K562 (cell line): ENCODE data around the gene UBXN11. TPM values are rescaled to one million over a fixed set of nuclear protein-coding genes. Genes with fewer than 3 reads are reported as not detected.

ENCODE experiments used
- ARID4B ChIP-seq: sonication (generic); formaldehyde crosslinking; IDR thresholded peaks from 2 replicates; pipeline ENCODE4 v1.8.0; 2022; ENCODE audit warnings: mild to moderate bottlenecking, missing genetic modification reagents
- BDP1 ChIP-seq: IDR thresholded peaks from 3 replicates; pipeline ENCODE4 v1.6.1; 2011; ENCODE audit not compliant: insufficient read length, insufficient read depth
- CREB5 ChIP-seq: fragments of 250-450 bp; sonication (Bioruptor Pico); IDR thresholded peaks from 2 replicates; pipeline ENCODE4 v1.5.0; 2020; ENCODE audit warnings: mild to moderate bottlenecking
- FOXA3 ChIP-seq, 2 experiments: fragments of 450-650 bp in 1 of 2; sonication (generic) in 1 of 2; formaldehyde crosslinking; IDR thresholded peaks in 1 of 2; conservative IDR thresholded peaks in 1 of 2; 2 replicates each; pipeline versions ENCODE4 v1.4.0 to v1.8.0; 2020 to 2022; ENCODE audit warnings: mild to moderate bottlenecking in 2 of 2, missing genetic modification reagents in 1 of 2
- FOXJ2 ChIP-seq: fragments of 200-800 bp; sonication (Bioruptor generic); IDR thresholded peaks from 2 replicates; pipeline ENCODE4 v1.6.1; 2016; ENCODE audit warnings: missing genetic modification characterization, missing compliant biosample characterization
- FOXK1 ChIP-seq: sonication (generic); formaldehyde crosslinking; IDR thresholded peaks from 2 replicates; pipeline ENCODE4 v1.8.0; 2022; ENCODE audit warnings: missing genetic modification reagents, mild to moderate bottlenecking, borderline replicate concordance
- ILK ChIP-seq: fragments of 450-650 bp; IDR thresholded peaks from 2 replicates; pipeline ENCODE4 v1.6.1; 2016; ENCODE audit warnings: missing genetic modification characterization, low read depth, mild to moderate bottlenecking, missing compliant biosample characterization, moderate library complexity, borderline replicate concordance
- MCM7 ChIP-seq, 2 experiments: fragments of 450-650 bp; IDR thresholded peaks; 2 replicates each; pipeline ENCODE4 v1.6.1; 2016 to 2018
- NR4A1 ChIP-seq, 2 experiments: fragments of 250-450 bp in 1 of 2; fragments of 450-650 bp in 1 of 2; sonication (Bioruptor Pico) in 1 of 2; IDR thresholded peaks; 2 replicates each; pipeline versions ENCODE4 v1.4.0 to v1.6.1; 2016 to 2020; ENCODE audit warnings: mild to moderate bottlenecking in 2 of 2, missing compliant biosample characterization in 1 of 2, missing genetic modification characterization in 1 of 2, moderate library complexity in 1 of 2
- TEAD4 ChIP-seq, 2 experiments: sonication (generic) in 1 of 2; formaldehyde crosslinking in 1 of 2; IDR thresholded peaks; 2 replicates each; pipeline versions ENCODE4 v1.6.1 to v1.8.0; 2012 to 2022; ENCODE audit warnings: borderline replicate concordance in 1 of 2, inconsistent platforms in 1 of 2, low read length in 1 of 2, mild to moderate bottlenecking in 1 of 2, missing genetic modification reagents in 1 of 2
- USF2 ChIP-seq: sonication (generic); formaldehyde crosslinking; IDR thresholded peaks from 2 replicates; pipeline ENCODE4 v1.5.0; 2020; ENCODE audit warnings: missing genetic modification reagents
- polyA plus RNA-seq, 8 experiments: library from polyadenylated mRNA; depleted of rRNA in 4 of 8; stranded (reverse) in 5 of 8; unstranded in 3 of 8; fragments of >200 nt; fragmentation: Nextera tagmentation in 2 of 8; fragmentation: Illumina TruSeq in 1 of 8; extraction: Ambion mirVana in 2 of 8; extraction: Trizol in 1 of 8; gene quantifications; 2 replicates each; pipeline versions ENCODE4 v1.2.1 to v1.2.3, GENCODE V29; 2011 to 2014; ENCODE audit warnings: inconsistent platforms in 1 of 8, missing spikeins in 1 of 8
- total RNA-seq, 7 experiments: library from RNA; depleted of rRNA in 6 of 7; stranded (reverse); fragments of >200 nt in 6 of 7; fragmentation: Illumina TruSeq in 2 of 7; extraction: Trizol in 2 of 7; gene quantifications; 2 replicates each; pipeline versions ENCODE4 v1.2.1 to v1.2.3, GENCODE V29; 2011 to 2021; ENCODE audit warnings: low replicate concordance in 1 of 7
- TF ChIP-seq, protein P1 (sequence below): IDR thresholded peaks from 2 replicates; pipeline ENCODE4 v1.6.1; 2011; ENCODE audit warnings: borderline replicate concordance, low read depth, mild to moderate bottlenecking, moderate library complexity, low read length; ENCODE audit not compliant: insufficient read depth, poor library complexity, severe bottlenecking
- TF ChIP-seq, protein P2 (sequence below): fragments of 250-450 bp; sonication (Bioruptor Pico); IDR thresholded peaks from 2 replicates; pipeline ENCODE4 v1.8.0; 2021; ENCODE audit warnings: moderate library complexity, mild to moderate bottlenecking, inconsistent platforms
- TF ChIP-seq, protein P3 (sequence below): fragments of 450-650 bp; formaldehyde crosslinking; IDR thresholded peaks from 2 replicates; pipeline ENCODE4 v1.4.0; 2022; ENCODE audit warnings: missing genetic modification characterization

Gene UBXN11
- total and polyA plus RNA-seq, 9 of the 15 experiments (the other 6 are each of a cell fraction or from before 2014, with no cell fraction given): 0.48 to 34.3 (median 11.3) TPM

GRCh38 chr1:26284597-26285347 lies 21.7 kb downstream of the UBXN11 start (continued):
- TF ChIP-seq ARID4B (CRISPR knock-in tag) (peak; percentile 86), FOXA3 (CRISPR knock-in tag; conservative IDR thresholded peaks at IDR 0.05 in 1 of 2, IDR thresholded peaks at IDR 0.05 in 1 of 2) (peak in 1 of 2 experiments; percentile 74; a peak in 1 of 4 replicates), USF2 (CRISPR knock-in tag) (no peak), BDP1 (no peak), CREB5 (CRISPR knock-in tag) (no peak), NR4A1 (CRISPR knock-in tag; IDR thresholded peaks at IDR 0.05) (no peak), NR4A1 (tag; IDR thresholded peaks at IDR 0.05) (peak; percentile 59; the same call in 1 of the 2 replicates), FOXK1 (CRISPR knock-in tag) (peak; percentile 73; the same call in 1 of the 2 replicates), ILK (no peak), MCM7 (IDR thresholded peaks at IDR 0.05) (no peak), FOXJ2 (tag) (no peak), TEAD4 (IDR thresholded peaks at IDR 0.05; ENCODE audit: low read length) (peak; percentile 90), TEAD4 (CRISPR knock-in tag; IDR thresholded peaks at IDR 0.05; ENCODE audit: borderline replicate concordance) (peak; percentile 15; the same call in 1 of the 2 replicates)
- TF ChIP-seq, protein P1, sequence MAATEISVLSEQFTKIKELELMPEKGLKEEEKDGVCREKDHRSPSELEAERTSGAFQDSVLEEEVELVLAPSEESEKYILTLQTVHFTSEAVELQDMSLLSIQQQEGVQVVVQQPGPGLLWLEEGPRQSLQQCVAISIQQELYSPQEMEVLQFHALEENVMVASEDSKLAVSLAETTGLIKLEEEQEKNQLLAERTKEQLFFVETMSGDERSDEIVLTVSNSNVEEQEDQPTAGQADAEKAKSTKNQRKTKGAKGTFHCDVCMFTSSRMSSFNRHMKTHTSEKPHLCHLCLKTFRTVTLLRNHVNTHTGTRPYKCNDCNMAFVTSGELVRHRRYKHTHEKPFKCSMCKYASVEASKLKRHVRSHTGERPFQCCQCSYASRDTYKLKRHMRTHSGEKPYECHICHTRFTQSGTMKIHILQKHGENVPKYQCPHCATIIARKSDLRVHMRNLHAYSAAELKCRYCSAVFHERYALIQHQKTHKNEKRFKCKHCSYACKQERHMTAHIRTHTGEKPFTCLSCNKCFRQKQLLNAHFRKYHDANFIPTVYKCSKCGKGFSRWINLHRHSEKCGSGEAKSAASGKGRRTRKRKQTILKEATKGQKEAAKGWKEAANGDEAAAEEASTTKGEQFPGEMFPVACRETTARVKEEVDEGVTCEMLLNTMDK: peak; percentile 49
- TF ChIP-seq, protein P2, sequence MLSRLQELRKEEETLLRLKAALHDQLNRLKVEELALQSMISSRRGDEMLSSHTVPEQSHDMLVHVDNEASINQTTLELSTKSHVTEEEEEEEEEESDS: no peak
- TF ChIP-seq, protein P3, sequence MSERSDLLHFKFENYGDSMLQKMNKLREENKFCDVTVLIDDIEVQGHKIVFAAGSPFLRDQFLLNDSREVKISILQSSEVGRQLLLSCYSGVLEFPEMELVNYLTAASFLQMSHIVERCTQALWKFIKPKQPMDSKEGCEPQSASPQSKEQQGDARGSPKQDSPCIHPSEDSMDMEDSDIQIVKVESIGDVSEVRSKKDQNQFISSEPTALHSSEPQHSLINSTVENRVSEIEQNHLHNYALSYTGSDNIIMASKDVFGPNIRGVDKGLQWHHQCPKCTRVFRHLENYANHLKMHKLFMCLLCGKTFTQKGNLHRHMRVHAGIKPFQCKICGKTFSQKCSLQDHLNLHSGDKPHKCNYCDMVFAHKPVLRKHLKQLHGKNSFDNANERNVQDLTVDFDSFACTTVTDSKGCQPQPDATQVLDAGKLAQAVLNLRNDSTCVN: no peak; the same call in 1 of the 2 replicates
